ENCODE measurements around the gene HOGA1. TPM values are rescaled to one million over a fixed set of nuclear protein-coding genes. Genes with fewer than 3 reads are reported as not detected.
A peak's percentile ranks its signal among the peaks of the same experiment; 100 is the strongest.
"Not testable (repeated sequence)": the region's sequence is repeated elsewhere in the genome, so short reads cannot be mapped to it uniquely, and the experiment has no call there.

HOGA1 gene
- total RNA-seq, 1 donor from 2014 or later, result 1.6 TPM

GRCh38 chr10:97570146-97570788, 13.9 kb upstream of the HOGA1 start:
- Histone ChIP-seq H3K36me3 (ENCODE audit: control insufficient read depth in 3 of 3, insufficient read depth in 3 of 3, low read length in 3 of 3) (peaks cover 2 to 16% (median 10%) of the 10 kb centered on the region in 3 donors), H3K27me3 (ENCODE audit: control insufficient read depth in 3 of 3, insufficient read depth in 3 of 3, low read length in 3 of 3) (no peaks in the 10 kb centered on the region), H3K9me3 (ENCODE audit: control insufficient read depth in 3 of 3, low read length in 3 of 3) (no peaks in the 10 kb centered on the region), H3K4me3 (ENCODE audit: low read length in 3 of 3) (peak overlapping the region in 2 of 3 donors; percentile 38 to 41), H3K9ac (ENCODE audit: low read depth in 1 of 3, low read length in 3 of 3) (peak overlapping the region; percentile 27 to 87 (median 43)), H3K4me1 (ENCODE audit: control insufficient read depth in 3 of 3, insufficient read depth in 3 of 3, low read length in 3 of 3) (peaks cover 53 to 59% (median 57%) of the 10 kb centered on the region in 3 donors), H3K27ac (ENCODE audit: low read depth, low read length) (peak overlapping the region; percentile 94)

GRCh38 chr10:97570789-97571471, 13.3 kb upstream of the HOGA1 start:
- peaks cover 2 to 16% (median 10%) of the 10 kb centered on the region in 3 donors for H3K36me3 ChIP-seq (ENCODE audit: control insufficient read depth in 3 of 3, insufficient read depth in 3 of 3, low read length in 3 of 3)
- H3K9ac ChIP-seq (ENCODE audit: low read depth in 1 of 3, low read length in 3 of 3), result peak overlapping the region; percentile 27 to 87 (median 61)
- H3K4me3 ChIP-seq (ENCODE audit: low read length in 3 of 3), result peak overlapping the region in 2 of 3 donors; percentile 38 to 54
- H3K9me3 ChIP-seq (ENCODE audit: control insufficient read depth in 3 of 3, low read length in 3 of 3), result no peaks in the 10 kb centered on the region
- no peaks in the 10 kb centered on the region for H3K27me3 ChIP-seq (ENCODE audit: control insufficient read depth in 3 of 3, insufficient read depth in 3 of 3, low read length in 3 of 3)
- peaks cover 58 to 66% (median 62%) of the 10 kb centered on the region in 3 donors for H3K4me1 ChIP-seq (ENCODE audit: control insufficient read depth in 3 of 3, insufficient read depth in 3 of 3, low read length in 3 of 3)
- H3K27ac ChIP-seq (ENCODE audit: low read depth, low read length), result peak overlapping the region; percentile 94

GRCh38 chr10:97571622-97572021, 12.6 kb upstream of the HOGA1 start:
- peak overlapping the region; percentile 72 to 87 (median 82) for H3K9ac ChIP-seq (ENCODE audit: low read depth in 1 of 3, low read length in 3 of 3)
- peak overlapping the region in 2 of 3 donors; percentile 54 to 64 for H3K4me3 ChIP-seq (ENCODE audit: low read length in 3 of 3)

GRCh38 chr10:97572214-97572989, 11.8 kb upstream of the HOGA1 start, which contains the start of gene ANKRD2:
Gene ANKRD2 (plus strand): TSS chr10:97572779. CDS start chr10:97572789, 10 bp downstream.
- Histone ChIP-seq H3K27ac (ENCODE audit: low read depth, low read length) (peak within 1 kb of the TSS; percentile 94), H3K27me3 (ENCODE audit: control insufficient read depth in 3 of 3, insufficient read depth in 3 of 3, low read length in 3 of 3) (no peaks in the 10 kb centered on the region), H3K36me3 (ENCODE audit: control insufficient read depth in 3 of 3, insufficient read depth in 3 of 3, low read length in 3 of 3) (peaks cover 2 to 16% (median 10%) of the 10 kb centered on the region in 3 donors), H3K9ac (ENCODE audit: low read depth in 1 of 3, low read length in 3 of 3) (peak within 1 kb of the TSS; percentile 72 to 87 (median 82)), H3K4me3 (ENCODE audit: low read length in 3 of 3) (peak within 1 kb of the TSS; percentile 55 to 76 (median 64)), H3K4me1 (ENCODE audit: control insufficient read depth in 3 of 3, insufficient read depth in 3 of 3, low read length in 3 of 3) (peaks cover 61 to 73% (median 70%) of the 10 kb centered on the region in 3 donors), H3K9me3 (ENCODE audit: control insufficient read depth in 3 of 3, low read length in 3 of 3) (no peaks in the 10 kb centered on the region)

More at GRCh38 chr10:97571622-97572021, 12.6 kb upstream of the HOGA1 start:
- no peaks in the 10 kb centered on the region for H3K27me3 ChIP-seq (ENCODE audit: control insufficient read depth in 3 of 3, insufficient read depth in 3 of 3, low read length in 3 of 3)
- peaks cover 61 to 70% (median 66%) of the 10 kb centered on the region in 3 donors for H3K4me1 ChIP-seq (ENCODE audit: control insufficient read depth in 3 of 3, insufficient read depth in 3 of 3, low read length in 3 of 3)
- H3K9me3 ChIP-seq (ENCODE audit: control insufficient read depth in 3 of 3, low read length in 3 of 3), result no peaks in the 10 kb centered on the region
- H3K27ac ChIP-seq (ENCODE audit: low read depth, low read length), result peak overlapping the region; percentile 94
- peaks cover 2 to 16% (median 10%) of the 10 kb centered on the region in 3 donors for H3K36me3 ChIP-seq (ENCODE audit: control insufficient read depth in 3 of 3, insufficient read depth in 3 of 3, low read length in 3 of 3)

DNA sequence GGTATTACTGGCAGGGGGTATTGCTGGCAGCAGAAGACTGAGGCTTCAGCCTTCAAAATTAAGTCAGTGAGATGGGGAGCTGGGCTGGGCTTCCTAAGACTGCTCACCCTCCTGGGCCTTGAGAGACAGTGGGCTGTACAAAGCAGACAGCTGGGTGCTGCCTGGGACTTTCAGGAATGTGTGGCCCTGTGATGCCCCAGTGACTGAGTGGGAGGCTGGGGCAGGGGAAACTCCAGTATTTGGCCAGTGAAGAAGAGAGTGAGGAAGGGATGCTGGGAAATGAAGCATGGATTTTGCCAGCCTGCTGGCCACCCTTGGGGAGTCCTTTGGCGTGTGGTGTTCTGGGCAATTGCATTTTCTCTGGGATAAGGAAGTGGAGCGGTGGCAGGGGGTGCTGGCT, 11.2 kb upstream of the HOGA1 start:
- Histone ChIP-seq H3K27me3 (ENCODE audit: control insufficient read depth in 3 of 3, insufficient read depth in 3 of 3, low read length in 3 of 3) (no peaks in the 10 kb centered on the region), H3K27ac (ENCODE audit: low read depth, low read length) (peak overlapping the region; percentile 94), H3K9me3 (ENCODE audit: control insufficient read depth in 3 of 3, low read length in 3 of 3) (no peaks in the 10 kb centered on the region), H3K4me1 (ENCODE audit: control insufficient read depth in 3 of 3, insufficient read depth in 3 of 3, low read length in 3 of 3) (peaks cover 61 to 77% (median 74%) of the 10 kb centered on the region in 3 donors), H3K9ac (ENCODE audit: low read depth in 1 of 3, low read length in 3 of 3) (peak overlapping the region; percentile 72 to 87 (median 82)), H3K36me3 (ENCODE audit: control insufficient read depth in 3 of 3, insufficient read depth in 3 of 3, low read length in 3 of 3) (peaks cover 6 to 12% (median 8%) of the 10 kb centered on the region in 3 donors), H3K4me3 (ENCODE audit: low read length in 3 of 3) (peak overlapping the region; percentile 55 to 76 (median 64))

GRCh38 chr10:97573672-97574071, 10.5 kb upstream of the HOGA1 start:
- Histone ChIP-seq H3K27me3 (ENCODE audit: control insufficient read depth in 3 of 3, insufficient read depth in 3 of 3, low read length in 3 of 3) (no peaks in the 10 kb centered on the region), H3K4me3 (ENCODE audit: low read length in 3 of 3) (peak overlapping the region; percentile 6 to 76 (median 7)), H3K36me3 (ENCODE audit: control insufficient read depth in 3 of 3, insufficient read depth in 3 of 3, low read length in 3 of 3) (peaks cover 5 to 10% (median 8%) of the 10 kb centered on the region in 3 donors), H3K9ac (ENCODE audit: low read depth in 1 of 3, low read length in 3 of 3) (peak overlapping the region; percentile 61 to 87 (median 64)), H3K27ac (ENCODE audit: low read depth, low read length) (peak overlapping the region; percentile 94), H3K4me1 (ENCODE audit: control insufficient read depth in 3 of 3, insufficient read depth in 3 of 3, low read length in 3 of 3) (peaks cover 61 to 78% (median 77%) of the 10 kb centered on the region in 3 donors), H3K9me3 (ENCODE audit: control insufficient read depth in 3 of 3, low read length in 3 of 3) (no peaks in the 10 kb centered on the region)

DNA sequence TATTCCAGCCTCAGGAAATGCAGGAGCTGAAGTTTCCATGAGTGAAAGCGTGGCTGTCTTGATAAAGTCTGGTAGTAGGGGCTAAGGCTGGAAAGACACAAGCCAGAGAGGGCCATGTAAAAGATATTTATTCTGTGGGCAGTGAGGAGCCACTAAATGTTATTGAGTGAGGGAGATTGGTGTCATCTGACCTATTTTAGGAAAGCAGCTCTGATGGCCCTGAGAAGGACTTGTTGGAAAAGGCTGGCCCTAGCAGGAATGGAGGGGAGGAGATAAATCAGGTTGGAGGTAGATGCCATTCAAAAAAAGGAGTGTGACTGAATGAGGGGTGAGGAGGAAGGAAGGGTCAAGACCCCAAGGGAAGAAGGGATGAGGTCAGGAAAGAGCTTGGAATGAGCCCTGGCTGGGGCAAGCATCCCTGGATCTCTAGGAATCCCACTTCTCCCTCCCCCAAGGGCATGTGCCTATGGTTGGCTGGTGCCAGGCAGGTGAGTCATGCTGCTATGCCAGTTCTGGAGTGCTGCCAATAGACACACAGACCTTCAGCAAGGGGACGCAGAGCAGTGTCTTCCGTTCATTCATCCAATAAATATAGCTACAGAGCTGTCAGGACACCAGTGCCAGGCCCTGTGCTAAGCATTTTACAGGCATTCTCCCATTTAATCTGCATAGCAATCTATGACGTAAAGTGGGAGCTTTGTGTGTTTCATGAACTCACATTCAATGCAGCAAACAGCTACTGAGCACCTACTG, 9.6 kb upstream of the HOGA1 start:
- H3K27ac ChIP-seq (ENCODE audit: low read depth, low read length), result peak overlapping the region; percentile 94
- peaks cover 0 to 8% (median 6%) of the 10 kb centered on the region in 3 donors for H3K36me3 ChIP-seq (ENCODE audit: control insufficient read depth in 3 of 3, insufficient read depth in 3 of 3, low read length in 3 of 3)
- H3K9me3 ChIP-seq (ENCODE audit: control insufficient read depth in 3 of 3, low read length in 3 of 3), result no peaks in the 10 kb centered on the region
- H3K27me3 ChIP-seq (ENCODE audit: control insufficient read depth in 3 of 3, insufficient read depth in 3 of 3, low read length in 3 of 3), result no peaks in the 10 kb centered on the region
- H3K4me3 ChIP-seq (ENCODE audit: low read length in 3 of 3), result peak overlapping the region in 2 of 3 donors; percentile 27 to 76
- peak overlapping the region; percentile 13 to 87 (median 64) for H3K9ac ChIP-seq (ENCODE audit: low read depth in 1 of 3, low read length in 3 of 3)
- peaks cover 55 to 73% (median 72%) of the 10 kb centered on the region in 3 donors for H3K4me1 ChIP-seq (ENCODE audit: control insufficient read depth in 3 of 3, insufficient read depth in 3 of 3, low read length in 3 of 3)

DNA sequence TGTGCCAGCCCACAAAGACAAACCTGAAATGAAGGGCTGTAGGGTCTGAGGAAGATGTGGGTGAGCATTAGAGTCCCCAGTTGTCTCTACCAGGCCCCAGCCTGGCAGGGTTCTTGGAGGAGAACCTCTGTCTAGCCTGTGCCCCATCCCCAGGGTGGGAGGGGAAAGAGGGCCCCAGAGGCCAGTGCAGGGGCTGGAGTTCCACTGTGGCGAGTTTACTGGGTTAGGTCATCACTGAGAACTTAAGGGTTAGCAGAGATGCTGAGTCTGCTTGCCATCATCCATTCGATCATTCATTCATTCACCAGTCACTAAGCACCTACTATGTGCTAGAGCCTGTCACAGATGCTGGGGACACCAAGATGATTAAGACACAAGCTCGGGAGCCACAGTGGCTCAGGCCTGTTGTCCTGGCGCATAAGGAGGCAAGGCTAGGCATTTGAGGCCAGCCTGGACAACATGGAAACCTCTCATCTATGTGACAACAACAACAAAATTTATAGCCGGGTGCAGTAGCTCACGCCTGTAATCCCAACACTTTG, 9.0 kb upstream of the HOGA1 start:
- Histone ChIP-seq H3K9ac (ENCODE audit: low read depth in 1 of 3, low read length in 3 of 3) (peak overlapping the region in 2 of 3 donors; percentile 48 to 73), H3K36me3 (ENCODE audit: control insufficient read depth in 3 of 3, insufficient read depth in 3 of 3, low read length in 3 of 3) (peaks cover 0 to 8% (median 3%) of the 10 kb centered on the region in 3 donors), H3K4me1 (ENCODE audit: control insufficient read depth in 3 of 3, insufficient read depth in 3 of 3, low read length in 3 of 3) (peaks cover 49 to 68% (median 66%) of the 10 kb centered on the region in 3 donors), H3K9me3 (ENCODE audit: control insufficient read depth in 3 of 3, low read length in 3 of 3) (no peaks in the 10 kb centered on the region), H3K27me3 (ENCODE audit: control insufficient read depth in 3 of 3, insufficient read depth in 3 of 3, low read length in 3 of 3) (no peaks in the 10 kb centered on the region), H3K27ac (ENCODE audit: low read depth, low read length) (peak overlapping the region; percentile 94), H3K4me3 (ENCODE audit: low read length in 3 of 3) (peak overlapping the region in 2 of 3 donors; percentile 27 to 52)

GRCh38 chr10:97576487-97576886, 7.7 kb upstream of the HOGA1 start:
- Histone ChIP-seq H3K9ac (ENCODE audit: low read depth in 1 of 3, low read length in 3 of 3) (peak overlapping the region in 1 of 3 donors; percentile 38), H3K36me3 (ENCODE audit: control insufficient read depth in 3 of 3, insufficient read depth in 3 of 3, low read length in 3 of 3) (peaks cover 2 to 12% (median 4%) of the 10 kb centered on the region in 3 donors), H3K27ac (ENCODE audit: low read depth, low read length) (peak overlapping the region; percentile 94), H3K4me1 (ENCODE audit: control insufficient read depth in 3 of 3, insufficient read depth in 3 of 3, low read length in 3 of 3) (peaks cover 38 to 66% (median 61%) of the 10 kb centered on the region in 3 donors)
- H3K27me3 ChIP-seq (ENCODE audit: control insufficient read depth in 3 of 3, insufficient read depth in 3 of 3, low read length in 3 of 3); H3K4me3 ChIP-seq (ENCODE audit: low read length in 3 of 3); H3K9me3 ChIP-seq (ENCODE audit: control insufficient read depth in 3 of 3, low read length in 3 of 3): not testable (repeated sequence)
